Measurements from ENCODE around the gene PAQR7.

Gene PAQR7

DNA sequence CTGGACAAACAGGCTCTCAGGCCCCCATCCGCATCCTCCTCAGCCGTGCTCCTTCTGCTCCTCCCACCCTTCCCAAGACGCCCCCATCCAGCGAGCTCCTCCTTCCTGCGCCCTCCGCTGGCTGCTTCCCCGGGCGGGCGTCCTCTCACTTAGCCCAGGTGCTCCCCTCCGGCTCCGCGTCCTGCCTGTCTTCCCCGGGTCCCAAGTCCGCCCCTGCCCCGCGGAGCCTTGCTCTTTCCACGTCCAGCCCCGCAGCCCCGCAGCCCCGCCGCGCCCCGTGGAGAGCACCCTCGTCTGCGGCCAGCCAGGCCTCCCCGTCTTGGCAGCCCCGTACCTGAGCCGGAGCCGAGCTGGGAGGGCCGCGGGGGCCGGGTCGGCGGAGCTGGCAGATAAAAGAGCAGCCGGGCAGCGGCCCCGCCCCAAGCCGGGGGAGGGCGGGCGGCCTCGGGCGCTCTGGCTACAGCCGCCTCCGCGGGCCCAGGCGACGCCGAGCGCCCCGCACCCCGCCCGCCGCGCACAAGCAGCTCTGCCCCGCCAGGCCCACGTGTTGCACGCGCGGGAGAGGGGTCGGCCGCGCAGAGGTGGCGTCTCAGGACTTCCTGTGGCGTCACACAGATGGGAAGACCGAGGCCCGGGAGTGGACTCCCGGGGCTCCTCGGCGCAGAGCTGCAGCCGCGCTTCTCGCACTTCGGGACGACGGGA is at the start of gene PAQR7:
PAQR7 (minus strand) TSS at position 555 of the 702 bp plus-strand sequence. CDS start 11,869 bp downstream, outside the sequence.
- DNase-seq: peak; percentile 90

GRCh38 chr1:25924454-25924853 is 48.9 kb upstream of the PAQR7 start:
- no peak for DNase-seq

DNA sequence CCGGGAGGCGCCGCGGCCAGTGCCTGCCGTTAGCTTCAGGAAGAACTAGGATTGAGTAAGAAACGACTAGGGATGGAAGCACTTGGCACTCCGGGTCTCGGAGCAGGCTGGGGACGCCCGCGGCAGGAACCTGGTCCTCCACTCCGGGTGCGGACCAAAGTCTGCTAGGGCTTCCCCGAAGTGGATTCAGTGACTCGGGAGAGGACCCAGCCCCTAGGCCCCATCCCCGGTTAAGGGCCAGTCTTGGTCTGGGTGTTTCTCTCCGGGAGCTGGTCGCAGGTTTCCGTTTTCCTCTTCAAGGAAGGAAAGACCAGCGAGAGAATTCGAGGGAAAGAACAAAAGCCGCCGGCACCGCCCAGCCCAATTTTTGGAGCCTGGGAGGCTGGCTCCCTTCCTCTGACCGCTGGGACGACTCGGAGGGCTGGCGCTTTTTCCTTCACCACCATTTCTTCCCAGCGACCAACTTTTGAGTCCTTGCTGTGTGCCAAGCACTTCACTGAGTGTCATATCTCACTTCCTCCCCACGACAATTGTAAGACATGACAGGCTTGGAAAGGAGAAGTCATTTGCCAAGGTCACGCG is 47.6 kb upstream of the PAQR7 start:
- peak; percentile 59 for DNase-seq

DNA sequence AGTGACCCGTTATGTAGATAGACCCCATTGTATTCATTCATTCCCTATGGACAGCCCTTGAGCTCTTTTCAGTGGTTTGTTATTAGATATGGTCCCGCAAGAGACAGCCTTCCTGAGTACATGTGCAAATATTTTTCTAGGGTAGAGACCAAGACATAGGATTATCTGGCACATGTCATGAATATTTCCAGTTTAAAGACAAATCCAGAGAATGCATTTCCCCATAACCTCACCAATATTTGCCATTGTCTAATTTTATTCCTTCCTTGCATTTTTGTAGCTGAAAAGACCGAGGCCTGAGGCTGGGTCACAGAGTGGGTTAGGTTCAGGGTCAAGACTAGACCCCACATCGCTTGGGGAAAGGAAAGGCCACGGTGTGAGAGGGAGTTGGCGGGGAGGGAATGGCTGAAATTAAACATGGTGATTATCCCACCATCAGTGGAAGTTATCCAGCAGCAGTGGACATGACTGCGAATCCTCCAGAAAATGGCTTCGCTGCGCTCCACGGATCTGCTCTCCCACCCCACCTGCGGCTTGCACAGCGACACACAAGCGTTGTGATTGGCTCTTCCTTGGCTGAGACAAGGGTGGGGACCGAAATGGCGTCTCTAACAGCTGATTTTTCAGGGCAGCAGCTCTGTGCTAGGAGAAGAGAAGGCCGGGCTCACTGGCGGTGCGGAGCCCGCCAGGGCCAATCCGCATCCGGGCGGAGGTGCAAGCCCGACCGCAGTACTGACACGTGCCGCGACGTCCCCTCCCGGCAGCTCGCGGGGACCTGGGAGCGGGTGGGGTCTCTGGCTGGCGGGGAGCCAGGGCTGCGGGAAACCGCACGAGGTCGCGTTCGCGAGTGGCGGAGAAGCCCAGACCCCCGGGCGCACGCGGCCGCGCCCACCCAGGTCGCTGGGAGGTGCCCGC is 46.8 kb upstream of the PAQR7 start:
- DNase-seq: peak; percentile 63

GRCh38 chr1:25918615-25919014 is 43.1 kb upstream of the PAQR7 start:
- DNase-seq: no peak

GRCh38 chr1:25917996-25918395 is 42.5 kb upstream of the PAQR7 start:
- DNase-seq: no peak

GRCh38 chr1:25916460-25916859 is 41.0 kb upstream of the PAQR7 start:
- no peak for DNase-seq

GRCh38 chr1:25914074-25914995 is 38.8 kb upstream of the PAQR7 start:
- no peak for DNase-seq

- no peak for DNase-seq
These were observed 37.7 kb upstream of the PAQR7 start for GRCh38 chr1:25913206-25913605.

DNA sequence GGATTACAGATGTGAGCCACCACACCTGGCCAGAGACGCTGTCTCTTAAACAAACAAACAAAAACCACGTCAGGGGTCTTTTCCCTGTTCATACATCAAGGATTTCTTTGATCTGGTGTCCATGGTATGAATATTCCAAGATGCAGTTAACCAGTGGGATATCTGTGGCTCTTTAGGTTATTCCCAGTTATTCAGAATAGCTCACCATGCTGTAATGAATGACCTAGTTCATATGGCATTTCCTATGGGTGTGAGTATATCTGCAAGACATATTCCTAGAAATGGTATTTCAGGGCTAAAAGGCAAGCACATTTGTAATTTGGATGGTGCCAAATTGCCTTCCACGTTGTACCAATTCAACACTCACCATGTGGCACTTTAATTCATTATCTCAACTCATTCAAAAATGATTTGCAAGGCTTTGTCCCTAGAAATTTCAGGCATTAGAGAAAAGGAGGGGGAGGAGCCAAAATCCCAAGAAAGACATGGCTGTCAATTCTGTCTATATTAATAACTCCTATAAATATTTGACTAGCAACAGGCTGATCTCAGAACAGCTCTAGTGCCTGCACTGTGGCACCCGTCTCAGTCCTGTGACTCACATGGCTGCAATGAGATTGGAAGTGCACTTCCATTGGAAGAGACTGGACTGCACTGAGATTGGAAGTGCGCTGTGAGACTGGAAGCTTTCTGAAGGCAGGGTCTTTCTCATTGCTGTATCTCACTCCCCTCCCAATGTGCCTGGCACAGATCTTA is 36.7 kb upstream of the PAQR7 start:
- no peak for DNase-seq

- no peak for DNase-seq
These were observed 35.7 kb upstream of the PAQR7 start for GRCh38 chr1:25911162-25911561.

DNA sequence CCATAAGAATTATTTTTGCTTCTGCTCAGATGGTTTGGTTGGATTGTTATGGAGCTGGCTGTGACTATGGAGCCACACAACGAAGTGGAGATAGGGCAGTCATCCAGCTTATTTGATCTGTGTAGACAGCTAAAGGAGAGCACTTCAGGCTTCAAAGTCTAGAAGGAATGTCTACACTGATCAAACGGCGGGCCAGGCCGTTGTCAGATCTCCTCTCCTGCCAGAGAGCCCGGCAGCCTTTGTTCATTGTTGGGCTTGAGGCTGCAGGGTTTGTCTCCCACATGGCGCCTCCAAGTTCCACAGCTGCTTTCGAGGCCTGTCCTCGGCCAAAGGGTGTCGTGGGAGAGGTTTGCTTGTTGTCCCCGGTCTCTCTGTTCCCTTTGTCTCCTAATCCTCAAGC is 33.5 kb upstream of the PAQR7 start:
- DNase-seq: no peak

- no peak for DNase-seq
These were observed 32.7 kb upstream of the PAQR7 start for GRCh38 chr1:25908161-25908560.

- no peak for DNase-seq
These were observed 32.1 kb upstream of the PAQR7 start for GRCh38 chr1:25907601-25908000.

- DNase-seq: peak; percentile 35
These were observed 31.3 kb upstream of the PAQR7 start for GRCh38 chr1:25906644-25907300.

DNA sequence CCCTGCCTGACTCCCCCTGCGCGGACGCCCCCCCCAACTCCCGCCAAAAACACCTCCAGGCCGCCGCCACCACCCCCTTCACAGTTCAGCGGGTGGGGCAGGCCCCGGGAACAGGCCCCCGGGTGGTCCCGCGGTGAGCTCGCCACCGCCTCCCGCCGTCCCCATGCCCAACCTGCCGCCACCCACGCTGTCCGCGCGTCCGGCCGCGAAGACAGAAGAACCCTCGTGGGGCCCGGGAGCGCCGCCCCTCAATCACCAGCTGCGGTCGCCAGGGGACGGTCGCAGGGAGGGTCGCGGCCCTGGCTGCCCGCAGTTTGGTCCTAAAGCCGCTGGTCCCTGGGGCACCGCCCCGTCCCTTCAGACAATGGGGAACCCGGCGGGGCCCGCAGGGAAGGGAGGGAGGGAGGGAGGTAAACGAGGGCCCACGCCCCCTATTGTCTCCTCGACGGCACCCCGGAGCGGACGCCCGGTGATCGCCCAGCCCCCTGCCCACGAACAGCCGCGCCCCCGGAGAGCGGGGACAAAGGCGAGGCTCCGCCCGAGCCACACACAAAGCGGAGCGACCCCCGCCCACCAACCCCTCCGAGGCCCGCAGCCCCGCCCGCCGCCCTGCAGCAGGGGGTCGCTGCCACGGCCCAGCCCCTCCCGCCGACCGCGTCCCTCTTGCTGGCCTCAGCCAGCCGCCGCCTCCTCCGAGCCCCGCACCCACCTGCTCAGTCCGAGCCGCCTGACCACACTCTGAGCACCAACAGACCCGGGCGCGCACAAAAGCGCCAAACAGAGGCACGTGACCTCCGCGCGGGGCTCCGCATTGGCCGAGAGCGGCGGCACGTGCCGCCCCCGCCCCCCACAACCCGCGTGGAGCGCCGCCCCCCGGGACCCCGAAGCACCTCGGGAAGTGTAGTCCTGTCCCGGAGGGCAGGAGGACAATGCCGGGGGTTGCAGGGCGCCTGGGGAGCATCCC is 30.5 kb upstream of the PAQR7 start, which contains the start of gene STMN1:
STMN1 (minus strand) TSS at position 740 of the 964 bp plus-strand sequence. CDS start 1,743 bp downstream, outside the sequence.
- peak; percentile 98 for DNase-seq

GRCh38 chr1:25904943-25905679 is 29.6 kb upstream of the PAQR7 start:
- DNase-seq: peak; percentile 98

DNA sequence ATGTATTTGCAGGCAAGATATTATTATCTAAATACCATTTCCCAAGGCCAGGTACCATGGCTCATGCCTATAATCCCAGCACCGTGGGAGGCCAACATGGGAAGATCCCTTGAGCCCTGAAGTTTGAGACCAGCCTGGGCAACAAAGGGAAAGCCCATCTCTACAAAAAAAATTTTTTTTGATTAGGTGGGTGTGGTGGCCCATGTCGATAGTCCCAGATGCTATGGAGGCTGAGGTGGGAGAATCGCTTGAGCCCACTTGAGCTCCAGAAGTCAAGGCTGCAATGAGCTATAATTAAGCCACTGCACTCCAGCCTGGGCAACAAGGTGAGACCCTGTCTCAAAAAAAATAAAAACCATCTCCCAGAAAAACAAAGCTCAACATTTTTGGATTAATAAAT is 28.5 kb upstream of the PAQR7 start:
- no peak for DNase-seq

GRCh38 chr1:25902462-25902861 is 27.0 kb upstream of the PAQR7 start:
- no peak for DNase-seq
